ENCODE data around the gene CXCL16.

Gene CXCL16, protein sequence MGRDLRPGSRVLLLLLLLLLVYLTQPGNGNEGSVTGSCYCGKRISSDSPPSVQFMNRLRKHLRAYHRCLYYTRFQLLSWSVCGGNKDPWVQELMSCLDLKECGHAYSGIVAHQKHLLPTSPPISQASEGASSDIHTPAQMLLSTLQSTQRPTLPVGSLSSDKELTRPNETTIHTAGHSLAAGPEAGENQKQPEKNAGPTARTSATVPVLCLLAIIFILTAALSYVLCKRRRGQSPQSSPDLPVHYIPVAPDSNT

DNA sequence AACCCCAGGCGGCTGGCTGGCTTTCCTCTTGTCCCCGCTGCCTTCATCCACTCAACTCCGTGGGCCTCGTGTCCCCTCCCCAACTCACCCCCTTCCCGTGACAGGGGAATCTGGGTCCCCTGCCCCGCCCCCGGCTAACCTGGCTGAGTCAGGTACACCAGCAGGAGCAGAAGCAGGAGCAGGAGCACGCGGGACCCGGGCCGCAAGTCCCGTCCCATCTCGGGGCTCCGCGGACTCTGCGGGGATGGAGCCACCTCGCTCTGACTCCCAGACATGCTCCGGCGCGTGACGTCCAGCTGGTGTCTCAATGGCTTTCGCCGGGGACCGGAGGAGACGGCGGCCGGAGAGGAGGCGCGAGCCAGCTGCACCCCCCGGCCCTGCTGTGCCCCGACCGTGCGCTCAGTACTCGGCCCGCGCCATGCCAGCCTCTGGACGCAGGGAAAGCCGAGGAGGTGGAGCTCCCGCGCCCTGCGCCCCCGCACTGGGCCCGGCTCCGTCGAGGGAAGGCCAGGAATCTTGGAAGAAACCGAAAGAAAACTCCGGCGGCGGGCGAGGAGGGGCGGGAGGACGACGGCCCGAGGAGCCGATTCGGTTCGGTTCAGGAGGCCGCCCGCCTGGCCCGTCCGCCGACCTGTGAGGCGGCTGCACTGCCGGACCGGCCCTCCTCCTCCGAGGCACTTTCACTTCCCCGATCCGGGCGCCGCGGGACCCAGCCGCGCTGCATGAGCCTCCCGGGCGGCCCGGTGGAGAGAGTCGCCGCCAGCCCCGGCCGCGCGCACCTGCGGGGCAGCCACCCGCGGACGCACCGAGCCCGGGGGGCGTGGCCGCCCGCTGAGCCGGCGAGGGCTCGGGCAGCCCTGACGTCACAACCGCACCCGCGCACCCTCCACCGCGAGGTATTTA lies at the start of gene CXCL16, which contains the start of gene ZMYND15:
Gene CXCL16 (minus strand): TSS at position 807 of the 903 bp plus-strand sequence. CDS start 589 bp downstream, at position 218.
Gene ZMYND15 (plus strand): TSS at position 712 of the 903 bp plus-strand sequence. CDS start 716 bp downstream, outside the sequence.
- Histone ChIP-seq H3K9me2 (replicated peaks; ENCODE audit: insufficient read depth, low read length) (no peaks in the 10 kb centered on the region), H3F3A (ENCODE audit: insufficient read depth, low read length) (peaks cover 10% of the 10 kb centered on the region), H3K36me3 (replicated peaks; ENCODE audit: insufficient read depth, low read length) (no peaks in the 10 kb centered on the region), H3K4me2 (ENCODE audit: low read depth, low read length) (peak within 1 kb of the TSS; percentile 100), H3K27ac (ENCODE audit: low read length) (no peak within 1 kb of the TSS), H3K9me3 (replicated peaks; ENCODE audit: insufficient read depth, low read length) (no peaks in the 10 kb centered on the region), H2AFZ (ENCODE audit: low read length) (peak within 1 kb of the TSS; percentile 99), H4K20me1 (ENCODE audit: insufficient read depth, low read length) (no peaks in the 10 kb centered on the region), H3K79me2 (ENCODE audit: low read length) (no peaks in the 10 kb centered on the region), H3K4me1 (ENCODE audit: low read length) (peaks cover 10% of the 10 kb centered on the region), H3K9ac (ENCODE audit: low read length) (peak within 1 kb of the TSS; percentile 67), H3K4me3 (ENCODE audit: low read length) (peak within 1 kb of the TSS; percentile 88), H3K27me3 (replicated peaks; ENCODE audit: insufficient read depth, low read length) (peaks cover 16% of the 10 kb centered on the region; the same call in 1 of the 2 replicates)
- TF ChIP-seq, protein P1, sequence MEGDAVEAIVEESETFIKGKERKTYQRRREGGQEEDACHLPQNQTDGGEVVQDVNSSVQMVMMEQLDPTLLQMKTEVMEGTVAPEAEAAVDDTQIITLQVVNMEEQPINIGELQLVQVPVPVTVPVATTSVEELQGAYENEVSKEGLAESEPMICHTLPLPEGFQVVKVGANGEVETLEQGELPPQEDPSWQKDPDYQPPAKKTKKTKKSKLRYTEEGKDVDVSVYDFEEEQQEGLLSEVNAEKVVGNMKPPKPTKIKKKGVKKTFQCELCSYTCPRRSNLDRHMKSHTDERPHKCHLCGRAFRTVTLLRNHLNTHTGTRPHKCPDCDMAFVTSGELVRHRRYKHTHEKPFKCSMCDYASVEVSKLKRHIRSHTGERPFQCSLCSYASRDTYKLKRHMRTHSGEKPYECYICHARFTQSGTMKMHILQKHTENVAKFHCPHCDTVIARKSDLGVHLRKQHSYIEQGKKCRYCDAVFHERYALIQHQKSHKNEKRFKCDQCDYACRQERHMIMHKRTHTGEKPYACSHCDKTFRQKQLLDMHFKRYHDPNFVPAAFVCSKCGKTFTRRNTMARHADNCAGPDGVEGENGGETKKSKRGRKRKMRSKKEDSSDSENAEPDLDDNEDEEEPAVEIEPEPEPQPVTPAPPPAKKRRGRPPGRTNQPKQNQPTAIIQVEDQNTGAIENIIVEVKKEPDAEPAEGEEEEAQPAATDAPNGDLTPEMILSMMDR (IDR thresholded peaks at IDR 0.05; ENCODE audit: low read length), result no peak
- TF ChIP-seq EZH2phosphoT487 (IDR thresholded peaks at IDR 0.05; ENCODE audit: low read length) (no peak), EZH2 (optimal IDR thresholded peaks at IDR 0.05; ENCODE audit: low read depth, low read length) (no peak)
- DNase-seq, result peak; percentile 67

DNA sequence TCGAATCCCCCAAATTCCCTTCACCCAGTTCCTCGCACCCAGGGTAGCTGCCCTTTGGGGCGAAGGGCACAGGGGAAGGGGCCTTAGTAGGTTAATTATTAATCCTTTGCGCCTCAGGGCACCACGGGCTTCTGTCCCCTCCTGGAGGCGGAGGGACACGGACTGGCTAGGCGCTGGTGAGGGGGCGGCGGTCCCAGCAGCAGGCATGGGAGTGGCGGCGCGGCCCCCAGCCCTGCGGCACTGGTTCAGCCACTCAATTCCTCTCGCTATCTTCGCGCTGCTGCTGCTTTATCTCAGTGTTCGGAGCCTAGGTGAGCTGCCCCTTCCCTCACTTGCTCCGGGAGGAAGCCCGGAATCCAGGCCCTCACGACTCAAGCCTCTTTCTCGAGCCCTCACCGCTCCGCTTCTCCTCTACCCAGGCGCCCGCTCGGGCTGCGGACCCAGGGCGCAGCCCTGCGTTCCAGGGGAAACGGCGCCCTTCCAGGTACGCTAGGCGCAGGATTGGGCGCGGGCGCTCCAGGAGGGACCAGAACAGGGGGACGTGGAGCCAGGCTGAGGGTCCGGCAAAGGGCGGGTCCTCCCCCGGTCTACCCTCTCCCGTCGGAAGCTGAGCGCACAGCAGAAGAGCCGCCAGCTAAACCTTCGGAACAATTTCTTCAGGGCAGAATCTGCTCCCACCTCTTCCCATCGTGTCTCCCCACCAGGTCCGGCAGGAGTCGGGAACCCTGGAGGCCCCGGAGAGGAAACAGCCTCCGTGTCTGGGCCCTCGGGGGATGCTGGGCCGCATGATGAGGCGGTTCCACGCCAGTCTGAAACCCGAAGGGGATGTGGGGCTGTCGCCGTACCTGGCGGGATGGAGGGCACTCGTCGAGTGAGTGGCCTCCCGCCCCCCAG lies 49.3 kb upstream of the CXCL16 start, which contains the start of gene GLTPD2:
Gene GLTPD2 (plus strand): TSS at position 158 of the 894 bp plus-strand sequence. CDS start 48 bp downstream, at position 206.
- peak within 1 kb of the TSS; percentile 73 for H3K9ac ChIP-seq (ENCODE audit: low read length)
- no peak for TF ChIP-seq EZH2phosphoT487 (IDR thresholded peaks at IDR 0.05; ENCODE audit: low read length)
- TF ChIP-seq, protein P1 (IDR thresholded peaks at IDR 0.05; ENCODE audit: low read length), result no peak
- no peak for DNase-seq
- peaks cover 3% of the 10 kb centered on the region for H3K4me1 ChIP-seq (ENCODE audit: low read length)
- H3K27ac ChIP-seq (ENCODE audit: low read length), result peak within 1 kb of the TSS; percentile 71; the same call in 1 of the 2 replicates
- H4K20me1 ChIP-seq (ENCODE audit: insufficient read depth, low read length), result no peaks in the 10 kb centered on the region
- H3K4me3 ChIP-seq (ENCODE audit: low read length), result peak within 1 kb of the TSS; percentile 74
- H3K79me2 ChIP-seq (ENCODE audit: low read length), result no peaks in the 10 kb centered on the region
- H3F3A ChIP-seq (ENCODE audit: insufficient read depth, low read length), result no peaks in the 10 kb centered on the region
- H3K9me2 ChIP-seq (replicated peaks; ENCODE audit: insufficient read depth, low read length), result no peaks in the 10 kb centered on the region
- no peaks in the 10 kb centered on the region for H3K36me3 ChIP-seq (replicated peaks; ENCODE audit: insufficient read depth, low read length)
- H3K27me3 ChIP-seq (replicated peaks; ENCODE audit: insufficient read depth, low read length), result peaks cover 39% of the 10 kb centered on the region
- H2AFZ ChIP-seq (ENCODE audit: low read length), result peak within 1 kb of the TSS; percentile 93
- no peaks in the 10 kb centered on the region for H3K9me3 ChIP-seq (replicated peaks; ENCODE audit: insufficient read depth, low read length)
- peak within 1 kb of the TSS; percentile 91 for H3K4me2 ChIP-seq (ENCODE audit: low read depth, low read length)

DNA sequence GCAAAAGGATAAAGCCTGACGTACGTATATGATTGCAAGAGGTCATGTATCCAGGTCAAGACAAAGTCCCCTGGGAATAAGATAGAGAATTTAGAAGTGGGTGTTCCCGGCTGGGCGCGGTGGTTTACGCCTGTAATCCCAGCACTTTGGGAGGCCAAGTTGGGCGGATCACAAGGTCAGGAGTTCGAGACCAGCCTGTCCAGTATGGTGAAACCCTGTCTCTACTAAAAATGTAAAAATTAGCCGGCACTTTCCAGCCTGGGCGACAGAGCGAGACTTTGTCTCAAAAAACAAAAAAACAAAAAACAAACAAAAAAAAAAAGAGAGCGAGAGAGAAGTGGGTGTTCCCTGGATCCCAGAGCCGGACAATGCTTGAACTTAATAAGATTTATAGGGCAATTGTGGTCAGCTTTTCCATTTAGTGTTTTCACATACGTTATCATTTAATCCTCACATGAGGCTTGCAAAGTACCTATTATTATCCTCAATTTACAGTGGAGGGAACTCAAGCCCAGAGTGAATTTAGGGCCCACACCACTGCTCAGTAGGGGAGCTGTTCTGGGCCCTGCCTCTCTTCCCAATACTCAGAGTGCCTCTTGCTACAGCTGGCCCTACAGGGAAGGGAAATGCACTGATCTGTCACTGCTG lies 48.6 kb upstream of the CXCL16 start:
- H3K4me3 ChIP-seq (ENCODE audit: low read length), result no peak overlapping the region
- H3K9ac ChIP-seq (ENCODE audit: low read length), result no peak overlapping the region
- H3K36me3 ChIP-seq (replicated peaks; ENCODE audit: insufficient read depth, low read length), result no peaks in the 10 kb centered on the region
- TF ChIP-seq, protein P1 (IDR thresholded peaks at IDR 0.05; ENCODE audit: low read length), result no peak
- TF ChIP-seq EZH2 (optimal IDR thresholded peaks at IDR 0.05; ENCODE audit: low read depth, low read length) (no peak), EZH2phosphoT487 (IDR thresholded peaks at IDR 0.05; ENCODE audit: low read length) (no peak)
- H3K27me3 ChIP-seq (replicated peaks; ENCODE audit: insufficient read depth, low read length), result peaks cover 46% of the 10 kb centered on the region
- H3K27ac ChIP-seq (ENCODE audit: low read length), result no peak overlapping the region
- no peak overlapping the region for H3K4me2 ChIP-seq (ENCODE audit: low read depth, low read length)
- H2AFZ ChIP-seq (ENCODE audit: low read length), result no peak overlapping the region
- no peaks in the 10 kb centered on the region for H3F3A ChIP-seq (ENCODE audit: insufficient read depth, low read length)
- no peaks in the 10 kb centered on the region for H3K79me2 ChIP-seq (ENCODE audit: low read length)
- no peaks in the 10 kb centered on the region for H3K9me3 ChIP-seq (replicated peaks; ENCODE audit: insufficient read depth, low read length)
- peaks cover 3% of the 10 kb centered on the region for H3K4me1 ChIP-seq (ENCODE audit: low read length)
- H3K9me2 ChIP-seq (replicated peaks; ENCODE audit: insufficient read depth, low read length), result no peaks in the 10 kb centered on the region
- no peak for DNase-seq
- H4K20me1 ChIP-seq (ENCODE audit: insufficient read depth, low read length), result no peaks in the 10 kb centered on the region
